Measurements from ENCODE around the gene APCDD1. TPM values are rescaled to one million over a fixed set of nuclear protein-coding genes. Genes with fewer than 3 reads are reported as not detected.
"Not testable (repeated sequence)": the region's sequence is repeated elsewhere in the genome, so short reads cannot be mapped to it uniquely, and the experiment has no call there.

The APCDD1 gene
- total RNA-seq, 2 donors from 2014 or later: 38.2 to 75.8 TPM

GRCh38 chr18:10461989-10462388, 7.6 kb downstream of the APCDD1 start:
- Histone ChIP-seq H3K27me3 (replicated peaks; ENCODE audit: insufficient read depth) (no peaks in the 10 kb centered on the region), H3K27ac (no peak overlapping the region), H3K9me3 (no peaks in the 10 kb centered on the region), H3K36me3 (no peaks in the 10 kb centered on the region), H3K4me1 (ENCODE audit: control insufficient read depth in 1 of 2, low read depth in 2 of 2) (peaks cover 0 to 14% of the 10 kb centered on the region in 2 donors), H3K4me3 (no peak overlapping the region)
- no peak for DNase-seq (ENCODE audit: low spot score)
- TF ChIP-seq, protein P1, sequence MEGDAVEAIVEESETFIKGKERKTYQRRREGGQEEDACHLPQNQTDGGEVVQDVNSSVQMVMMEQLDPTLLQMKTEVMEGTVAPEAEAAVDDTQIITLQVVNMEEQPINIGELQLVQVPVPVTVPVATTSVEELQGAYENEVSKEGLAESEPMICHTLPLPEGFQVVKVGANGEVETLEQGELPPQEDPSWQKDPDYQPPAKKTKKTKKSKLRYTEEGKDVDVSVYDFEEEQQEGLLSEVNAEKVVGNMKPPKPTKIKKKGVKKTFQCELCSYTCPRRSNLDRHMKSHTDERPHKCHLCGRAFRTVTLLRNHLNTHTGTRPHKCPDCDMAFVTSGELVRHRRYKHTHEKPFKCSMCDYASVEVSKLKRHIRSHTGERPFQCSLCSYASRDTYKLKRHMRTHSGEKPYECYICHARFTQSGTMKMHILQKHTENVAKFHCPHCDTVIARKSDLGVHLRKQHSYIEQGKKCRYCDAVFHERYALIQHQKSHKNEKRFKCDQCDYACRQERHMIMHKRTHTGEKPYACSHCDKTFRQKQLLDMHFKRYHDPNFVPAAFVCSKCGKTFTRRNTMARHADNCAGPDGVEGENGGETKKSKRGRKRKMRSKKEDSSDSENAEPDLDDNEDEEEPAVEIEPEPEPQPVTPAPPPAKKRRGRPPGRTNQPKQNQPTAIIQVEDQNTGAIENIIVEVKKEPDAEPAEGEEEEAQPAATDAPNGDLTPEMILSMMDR (IDR thresholded peaks at IDR 0.05): no peak
- ATAC-seq (ENCODE audit: insufficient number of reproducible peaks, low FRiP score, low read depth): no peak

- H3K4me1 ChIP-seq (ENCODE audit: control insufficient read depth in 1 of 2, low read depth in 2 of 2): peaks cover 0 to 8% of the 10 kb centered on the region in 2 donors
- no peaks in the 10 kb centered on the region for H3K27me3 ChIP-seq (replicated peaks; ENCODE audit: insufficient read depth)
- TF ChIP-seq, protein P1 (IDR thresholded peaks at IDR 0.05): no peak
- DNase-seq (ENCODE audit: low spot score) (no peak), ATAC-seq (ENCODE audit: insufficient number of reproducible peaks, low FRiP score, low read depth) (no peak)
- no peak overlapping the region for H3K27ac ChIP-seq
- H3K4me3 ChIP-seq: no peak overlapping the region
- no peaks in the 10 kb centered on the region for H3K36me3 ChIP-seq
- no peaks in the 10 kb centered on the region for H3K9me3 ChIP-seq
Measured at GRCh38 chr18:10462597-10462996, 8.2 kb downstream of the APCDD1 start.

- ATAC-seq (ENCODE audit: insufficient number of reproducible peaks, low FRiP score, low read depth) (no peak), DNase-seq (ENCODE audit: low spot score) (no peak)
- no peaks in the 10 kb centered on the region for H3K9me3 ChIP-seq
- H3K27ac ChIP-seq: no peak overlapping the region
- TF ChIP-seq, protein P1 (IDR thresholded peaks at IDR 0.05): no peak
- no peaks in the 10 kb centered on the region for H3K36me3 ChIP-seq
- no peaks in the 10 kb centered on the region for H3K27me3 ChIP-seq (replicated peaks; ENCODE audit: insufficient read depth)
- peaks cover 0 to 3% of the 10 kb centered on the region in 2 donors for H3K4me1 ChIP-seq (ENCODE audit: control insufficient read depth in 1 of 2, low read depth in 2 of 2)
- H3K4me3 ChIP-seq: no peak overlapping the region
Measured at GRCh38 chr18:10463096-10463495, 8.7 kb downstream of the APCDD1 start.

DNA sequence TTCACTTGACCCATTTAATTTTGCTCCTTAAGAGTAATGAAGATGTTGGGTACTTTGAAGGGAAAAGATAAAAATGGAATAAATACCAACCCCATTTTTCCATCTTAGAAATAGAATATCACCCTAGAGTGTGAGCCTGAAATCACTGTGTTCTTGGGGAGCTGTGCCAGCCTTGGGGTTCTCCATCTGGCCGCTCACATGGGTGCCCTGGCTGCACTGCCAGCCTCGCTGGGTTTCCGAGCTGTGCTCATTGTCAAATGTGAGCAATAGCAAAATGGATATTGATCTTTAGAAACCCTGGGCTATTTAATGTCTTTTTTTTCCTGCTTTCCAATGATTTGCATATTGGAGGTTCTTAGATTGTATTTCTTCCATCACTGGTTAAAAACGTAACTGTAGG, 9.3 kb downstream of the APCDD1 start:
- Histone ChIP-seq H3K27ac (no peak overlapping the region), H3K27me3 (replicated peaks; ENCODE audit: insufficient read depth) (no peaks in the 10 kb centered on the region), H3K4me1 (ENCODE audit: control insufficient read depth in 1 of 2, low read depth in 2 of 2) (no peaks in the 10 kb centered on the region), H3K4me3 (no peak overlapping the region), H3K36me3 (no peaks in the 10 kb centered on the region), H3K9me3 (no peaks in the 10 kb centered on the region)
- ATAC-seq (ENCODE audit: insufficient number of reproducible peaks, low FRiP score, low read depth) (no peak), DNase-seq (ENCODE audit: low spot score) (no peak)
- TF ChIP-seq, protein P1 (IDR thresholded peaks at IDR 0.05): no peak

GRCh38 chr18:10464161-10464648, 9.8 kb downstream of the APCDD1 start:
- not testable (repeated sequence) for H3K36me3 ChIP-seq; H3K4me1 ChIP-seq (ENCODE audit: control insufficient read depth in 1 of 2, low read depth in 2 of 2); DNase-seq (ENCODE audit: low spot score); H3K4me3 ChIP-seq; H3K27me3 ChIP-seq (replicated peaks; ENCODE audit: insufficient read depth); ATAC-seq (ENCODE audit: insufficient number of reproducible peaks, low FRiP score, low read depth); H3K27ac ChIP-seq; H3K9me3 ChIP-seq

All from thoracic aorta (tissue), 2 donors.